Renal cortex interstitium (tissue), 11 donors: ENCODE results near the gene C1QBP. TPM values are rescaled to one million over a fixed set of nuclear protein-coding genes. Genes with fewer than 3 reads are reported as not detected.
"Not testable (repeated sequence)": the region's sequence is repeated elsewhere in the genome, so short reads cannot be mapped to it uniquely, and the experiment has no call there.

ENCODE experiments used
- DNase-seq, 11 donors: peaks; one replicate each; pipeline ENCODE4 v3.0.0-alpha.2; 2013; ENCODE audit warnings: low read depth in 9 of 11, low spot score in 4 of 11; ENCODE audit errors: extremely low read depth in 1 of 11
- polyA plus RNA-seq, 3 donors: library from polyadenylated mRNA; unstranded; fragments of 120-200 nt; gene quantifications; one replicate each; pipeline ENCODE4 v1.2.1, GENCODE V29; 2013; ENCODE audit not compliant: insufficient read length in 3 of 3

Gene C1QBP
- polyA plus RNA-seq, 3 donors, result 139 to 166 (median 157) TPM

DNA sequence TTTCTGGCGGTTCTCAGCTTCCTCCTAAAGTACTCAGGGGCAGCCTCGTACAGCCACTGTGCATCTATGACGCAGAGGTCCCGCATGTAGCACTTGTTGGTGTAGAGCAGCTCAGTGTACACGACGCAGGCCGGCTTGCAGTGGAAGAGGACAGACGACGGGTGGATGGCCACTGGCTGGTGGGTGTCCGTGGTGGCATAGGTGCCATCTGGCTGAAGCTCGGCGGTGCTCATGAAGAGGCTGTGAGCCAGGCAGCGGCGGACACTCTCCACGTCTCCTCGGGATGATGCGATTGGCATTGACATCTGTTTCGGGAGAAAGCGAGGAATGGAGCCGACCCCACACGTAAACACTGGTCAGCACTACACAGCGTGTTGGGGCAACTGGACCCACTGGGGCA, 5.3 kb upstream of the C1QBP start:
- DNase-seq, result no peak

DNA sequence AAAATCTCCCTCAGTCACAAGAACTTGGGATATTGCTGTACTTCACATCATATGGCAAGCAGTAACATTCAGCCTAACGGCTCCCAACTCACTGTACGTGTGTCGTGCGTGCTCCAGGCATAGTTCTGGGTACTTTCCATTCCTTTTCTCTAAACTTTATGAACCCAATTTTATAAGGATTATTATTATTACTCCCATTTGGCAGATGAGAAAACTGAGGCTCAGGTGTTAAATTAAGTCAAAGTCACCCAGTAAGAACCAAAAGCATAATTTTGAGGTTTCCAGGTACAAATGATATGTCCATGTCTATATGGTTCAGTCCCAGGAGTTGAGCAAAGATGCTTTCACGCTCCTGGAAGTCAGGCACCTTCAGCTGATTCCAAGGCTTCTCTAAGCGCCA, 4.8 kb upstream of the C1QBP start:
- DNase-seq, result no peak

DNA sequence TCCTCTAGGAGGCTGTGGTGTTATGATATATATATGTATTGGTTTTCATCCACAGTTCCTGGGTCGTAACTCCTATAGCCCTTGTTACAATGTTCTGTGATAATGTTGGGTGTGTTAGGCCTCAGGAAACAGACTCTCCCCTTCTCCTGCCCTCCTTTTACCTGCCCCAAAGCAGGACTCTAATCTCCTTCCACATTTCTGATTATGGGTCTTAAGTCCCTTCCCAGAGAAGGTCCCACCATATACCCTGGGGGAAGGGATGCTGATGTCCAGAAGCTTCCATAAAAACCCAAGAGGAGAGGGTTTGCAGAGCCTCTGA, 450 bp upstream of the C1QBP start:
- DNase-seq, result no peak

DNA sequence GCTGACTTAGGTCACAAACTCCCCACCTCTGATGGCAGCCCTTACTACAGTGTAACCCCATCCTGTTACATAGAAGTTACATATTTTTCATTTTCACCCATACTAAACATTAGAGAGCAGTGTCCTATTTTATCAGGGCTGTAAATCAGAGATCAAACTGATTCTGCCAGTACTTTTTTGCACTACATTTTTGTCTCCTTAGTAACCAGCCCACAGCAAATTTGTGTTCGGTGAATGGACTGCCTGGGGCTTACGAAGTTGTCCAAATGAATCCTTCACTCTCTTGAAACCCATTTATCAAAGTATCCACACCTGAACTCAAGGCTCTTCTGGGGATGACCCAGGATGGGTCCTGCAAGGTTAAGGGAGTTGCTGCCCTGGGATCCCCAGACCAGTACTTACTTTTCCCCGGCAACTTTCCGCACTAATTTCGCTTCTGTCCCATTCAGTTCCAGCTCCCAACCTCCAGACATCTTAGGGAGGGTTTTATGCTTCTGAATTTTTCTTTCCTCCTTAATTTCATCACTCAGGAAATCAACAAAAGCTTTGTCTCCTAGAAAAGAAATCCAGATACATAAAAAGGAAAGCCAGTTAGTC, 1.1 kb downstream of the C1QBP start:
- no peak for DNase-seq

DNA sequence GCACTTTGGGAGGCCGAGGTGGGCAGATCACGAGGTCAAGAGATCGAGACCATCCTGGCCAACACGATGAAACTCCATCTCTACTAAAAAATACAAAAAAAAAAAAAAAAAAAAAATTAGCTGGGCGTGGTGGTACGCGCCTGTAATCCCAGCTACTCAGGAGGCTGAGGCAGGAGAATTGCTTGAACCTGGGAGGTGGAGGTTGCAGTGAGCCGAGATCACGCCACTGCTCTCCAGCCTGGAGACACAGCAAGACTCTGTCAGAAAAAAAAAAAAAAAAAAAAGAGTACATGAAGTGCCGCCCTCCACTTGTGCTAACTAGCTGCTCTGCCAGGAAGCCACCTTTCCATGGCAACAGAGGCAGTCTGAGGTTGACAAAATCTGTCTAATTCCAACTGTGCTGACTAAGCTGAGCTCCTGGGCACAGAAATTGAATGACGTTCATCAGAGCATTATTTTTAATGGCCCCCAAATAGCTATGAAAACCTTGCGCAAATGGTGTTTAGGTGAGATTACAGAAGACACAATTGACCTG, 3.1 kb downstream of the C1QBP start:
- DNase-seq, result not testable (repeated sequence)

DNA sequence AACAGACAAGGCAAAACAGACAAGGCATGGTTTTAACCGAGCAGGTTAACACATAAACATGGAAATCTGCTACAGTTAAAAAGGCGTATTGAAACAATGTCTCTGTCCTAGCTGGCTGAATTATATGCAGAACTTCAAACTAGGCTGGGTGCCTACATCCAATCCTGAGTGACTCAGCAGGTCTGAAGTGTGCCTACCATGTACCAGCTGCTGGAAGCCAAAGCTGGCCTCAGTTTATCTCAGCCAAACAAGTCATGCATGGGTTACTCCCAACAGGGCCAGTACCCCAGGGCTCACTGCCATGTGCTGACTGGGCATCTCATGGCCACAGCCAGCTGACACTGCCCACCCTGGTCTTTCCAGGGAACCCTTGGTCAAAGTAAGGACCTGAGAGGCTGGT, 4.0 kb downstream of the C1QBP start:
- no peak for DNase-seq

DNA sequence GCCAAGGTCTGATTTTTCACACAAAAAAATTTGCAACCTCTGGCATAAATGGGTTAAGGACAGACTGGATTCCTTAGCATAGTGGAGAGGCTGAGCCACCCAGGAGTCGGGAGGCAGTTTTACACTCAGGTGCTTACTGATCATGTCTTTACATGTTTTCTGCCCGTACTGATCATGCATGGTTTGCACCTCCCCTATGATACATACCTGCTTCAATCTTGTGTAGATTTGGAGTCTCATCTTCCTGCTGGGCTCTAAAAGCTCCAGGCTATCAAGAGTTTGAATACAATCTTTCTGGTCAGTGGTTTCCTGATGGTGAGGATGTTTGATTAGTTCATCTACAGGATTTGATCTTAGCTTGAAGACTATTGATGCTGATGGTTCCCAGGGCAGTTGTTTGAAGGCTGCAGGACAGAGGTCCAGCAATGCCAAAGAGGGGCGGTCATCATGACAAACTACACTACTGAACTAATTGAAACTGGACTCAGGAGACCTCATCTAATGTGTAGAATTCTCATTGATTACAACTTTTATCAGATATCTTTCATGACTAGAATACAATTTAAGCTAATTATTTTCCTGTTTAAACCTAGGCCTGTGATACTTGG, 6.9 kb downstream of the C1QBP start:
- DNase-seq, result no peak

DNA sequence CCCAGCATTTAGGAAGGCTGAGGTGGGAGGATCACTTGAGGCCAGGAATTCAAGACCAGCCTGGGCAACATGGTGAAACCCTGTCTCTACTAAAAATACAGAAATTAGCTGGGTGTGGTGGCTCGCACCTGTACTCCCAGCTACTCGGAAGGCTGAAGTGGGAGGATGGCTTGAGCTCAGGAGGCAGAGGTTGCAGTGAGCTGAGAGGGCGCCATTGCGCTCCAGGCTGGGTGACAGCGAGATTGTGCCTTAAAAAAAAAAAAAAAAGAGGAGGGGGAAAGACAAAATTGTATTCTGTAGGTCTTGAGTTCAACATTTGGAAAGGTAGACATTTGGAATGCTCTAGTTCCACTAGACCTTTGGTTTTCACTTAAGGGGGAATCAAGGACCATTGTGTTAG, 7.7 kb downstream of the C1QBP start:
- not testable (repeated sequence) for DNase-seq

DNA sequence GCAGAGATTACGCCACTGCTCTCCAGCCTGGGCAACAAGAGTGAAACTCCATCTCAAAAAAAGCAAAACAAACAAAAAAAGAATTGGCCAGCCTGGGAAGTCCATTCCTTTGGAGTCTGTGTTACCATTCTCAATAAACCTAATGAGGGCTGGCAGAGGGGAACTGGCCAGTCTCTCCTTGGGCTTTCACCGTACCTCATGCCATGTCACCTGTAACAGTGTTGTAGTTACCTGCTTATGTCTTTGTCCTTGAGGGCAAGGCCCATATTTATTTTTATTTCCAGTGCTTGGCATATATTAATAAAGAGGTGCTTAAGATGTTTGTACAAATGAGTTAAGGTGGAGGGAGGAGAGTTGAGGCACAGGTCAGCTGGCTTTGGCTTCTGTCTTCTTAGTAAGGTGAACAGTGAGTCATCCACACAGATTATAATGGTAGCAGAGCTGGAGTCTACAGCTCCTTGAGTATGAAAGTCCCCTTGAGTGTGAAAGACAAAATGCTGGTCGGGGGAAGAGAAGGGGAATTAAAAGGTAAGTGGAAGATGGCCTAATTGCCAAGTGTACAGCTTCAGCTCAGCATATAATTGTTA, 8.4 kb downstream of the C1QBP start:
- DNase-seq, result no peak

DNA sequence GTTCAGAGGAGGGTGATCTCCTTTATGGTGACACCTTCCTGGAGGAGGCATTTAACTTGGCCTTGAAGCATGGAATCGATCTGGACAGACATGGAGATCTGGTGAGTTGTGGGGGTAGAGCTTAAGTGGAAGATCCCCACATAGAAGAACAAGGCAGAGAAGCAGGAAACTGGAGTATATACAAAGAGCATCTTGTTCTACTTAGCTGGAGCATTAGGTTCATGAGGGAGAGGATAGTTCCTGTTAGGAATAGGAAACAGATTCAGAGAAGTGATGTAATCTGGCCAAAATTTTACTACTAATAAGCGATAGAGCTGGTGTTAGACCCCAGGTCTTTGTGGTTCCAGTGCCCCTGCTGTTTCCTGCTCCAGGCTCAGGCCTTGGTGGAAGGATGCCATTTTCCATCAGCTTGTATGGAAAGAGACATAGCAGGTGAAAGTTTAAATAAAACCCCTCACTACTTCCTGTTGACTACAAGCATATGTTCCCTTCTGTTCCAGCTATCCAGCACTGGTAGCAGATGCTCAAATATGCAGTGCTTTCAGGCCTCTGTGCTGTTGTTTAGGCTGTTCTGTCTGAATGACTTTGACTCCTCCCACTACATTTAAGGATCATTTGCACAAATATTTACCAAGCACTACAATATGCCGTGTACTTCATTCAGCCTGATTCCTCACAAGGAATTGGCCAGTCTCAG, 9.6 kb downstream of the C1QBP start:
- no peak for DNase-seq

DNA sequence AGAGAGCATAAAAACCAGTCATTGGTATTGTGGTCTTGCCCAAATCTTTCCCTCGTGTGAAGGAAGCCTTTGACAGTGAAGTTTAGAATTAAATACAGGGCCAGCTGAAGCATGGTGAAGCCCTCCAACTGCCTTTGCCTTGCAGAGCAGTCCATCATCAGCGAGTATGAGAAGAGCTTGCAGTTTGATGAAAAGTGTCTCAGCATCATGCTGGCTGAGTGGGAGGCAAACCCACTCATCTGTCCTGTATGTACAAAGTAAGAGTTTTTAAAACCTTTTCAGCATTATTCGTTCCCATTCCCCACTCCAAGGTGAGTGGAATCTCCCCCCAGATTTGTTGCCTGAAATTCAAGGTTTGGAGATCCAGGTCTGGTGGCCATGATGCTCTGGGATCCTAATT, 13.1 kb downstream of the C1QBP start:
- no peak for DNase-seq

DNA sequence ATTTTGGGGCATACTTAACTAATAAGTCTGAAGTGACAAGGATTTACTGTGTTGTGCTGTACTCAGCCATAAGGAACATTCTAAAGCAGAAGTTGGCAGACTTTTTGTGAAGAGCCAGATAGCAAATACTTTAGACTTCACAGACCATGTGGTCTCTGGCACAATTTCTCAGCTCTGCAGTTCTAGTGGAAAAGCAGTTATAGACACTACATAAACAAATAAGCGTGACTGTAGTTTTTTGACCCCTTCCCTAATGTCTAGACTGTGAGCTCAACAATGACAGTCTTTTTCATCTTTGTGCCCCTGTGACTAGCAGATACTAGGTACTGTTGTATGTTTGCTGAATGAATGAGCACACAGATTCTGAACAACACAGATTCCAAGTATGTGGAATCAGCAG, 14.0 kb downstream of the C1QBP start:
- DNase-seq, result no peak

DNA sequence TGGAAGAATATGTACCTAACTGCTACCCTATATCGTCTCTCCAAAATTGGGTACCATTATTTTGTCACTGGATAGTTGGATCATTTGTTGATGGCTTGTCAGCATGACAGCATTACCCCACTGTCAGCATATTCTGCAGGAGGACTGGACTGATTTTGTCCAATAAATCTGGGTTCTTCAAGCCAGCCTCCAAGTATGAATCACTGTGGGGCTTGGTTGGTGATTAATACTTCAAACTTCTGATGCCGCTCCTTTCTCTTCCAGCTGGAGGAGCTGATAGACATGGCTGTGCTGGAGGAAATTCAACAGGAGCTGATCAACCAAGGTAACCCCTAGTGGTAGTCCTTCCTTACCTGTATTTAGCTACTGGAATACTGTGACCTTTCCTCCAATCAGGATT, 16.4 kb downstream of the C1QBP start:
- no peak for DNase-seq

DNA sequence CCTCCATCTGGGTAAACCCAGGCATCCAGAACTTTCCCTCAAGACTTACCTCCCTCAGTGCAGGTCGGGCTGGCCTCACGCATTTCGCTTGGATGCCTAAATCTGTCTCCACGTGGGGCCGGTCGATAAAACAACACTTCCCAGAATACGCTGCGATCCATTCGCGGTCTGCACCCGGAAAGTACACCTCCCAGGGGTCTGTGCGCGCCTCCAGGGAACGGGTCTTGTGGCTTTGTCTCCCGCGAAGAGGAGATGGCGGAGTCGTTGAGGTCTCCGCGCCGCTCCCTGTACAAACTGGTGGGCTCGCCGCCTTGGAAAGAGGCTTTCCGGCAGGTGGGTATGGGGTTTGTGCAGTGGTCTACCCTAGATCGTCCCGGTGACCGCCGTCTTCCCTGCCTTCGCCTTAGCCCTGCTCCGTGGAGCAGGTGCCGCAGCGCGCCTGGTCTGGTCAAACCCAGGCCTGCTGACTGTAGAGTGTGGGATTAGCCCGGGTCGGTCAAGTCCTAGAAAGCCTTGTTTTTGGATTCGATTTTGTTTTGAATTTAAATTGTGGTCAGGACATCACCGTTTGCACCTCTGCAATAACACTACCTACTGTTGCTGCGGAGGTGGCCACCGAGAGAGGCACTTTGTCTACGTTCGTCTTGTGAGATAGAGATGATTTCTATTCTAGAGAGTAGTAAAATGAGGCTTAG, 18.8 kb downstream of the C1QBP start, which contains the start of gene RPAIN:
Gene RPAIN (plus strand): TSS at position 224 of the 695 bp plus-strand sequence. CDS start 29 bp downstream, at position 253.
- peak in 9 of 11 donors; percentile 30 to 90 (median 82) for DNase-seq

DNA sequence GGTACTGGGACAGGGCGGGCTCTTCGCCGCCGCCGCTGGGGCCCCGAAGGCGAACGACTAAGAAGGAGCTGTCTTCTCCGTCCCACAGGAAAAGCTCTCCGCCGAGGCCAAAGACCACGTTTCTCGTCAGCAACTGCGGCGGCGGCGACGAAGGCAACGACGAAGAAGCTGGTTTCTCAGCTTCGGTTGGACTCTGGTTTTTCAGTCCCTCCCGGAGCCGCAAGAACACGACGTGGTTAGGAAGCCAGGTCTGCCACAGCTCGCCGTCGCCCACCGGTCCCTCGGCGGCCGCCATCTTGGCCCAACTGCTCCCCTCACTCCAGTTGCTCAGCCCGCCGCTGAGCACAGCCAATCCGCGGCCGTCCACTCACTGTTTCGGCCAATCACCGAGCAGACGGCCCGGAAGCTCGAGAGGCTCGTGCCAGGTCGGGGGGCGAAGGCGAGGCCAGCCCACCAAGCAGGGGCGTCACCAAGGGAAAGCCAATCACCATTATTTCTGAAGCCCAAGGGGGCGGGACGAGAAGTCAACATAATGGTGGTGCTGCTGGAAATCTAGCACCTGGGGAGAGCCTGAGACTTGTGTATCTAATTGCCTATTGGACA, 19.5 kb downstream of the C1QBP start, which contains the start of gene NUP88:
Gene NUP88 (minus strand): TSS at position 307 of the 603 bp plus-strand sequence. CDS start 12 bp downstream, at position 295.
- DNase-seq, result peak; percentile 93 to 99 (median 96)

DNA sequence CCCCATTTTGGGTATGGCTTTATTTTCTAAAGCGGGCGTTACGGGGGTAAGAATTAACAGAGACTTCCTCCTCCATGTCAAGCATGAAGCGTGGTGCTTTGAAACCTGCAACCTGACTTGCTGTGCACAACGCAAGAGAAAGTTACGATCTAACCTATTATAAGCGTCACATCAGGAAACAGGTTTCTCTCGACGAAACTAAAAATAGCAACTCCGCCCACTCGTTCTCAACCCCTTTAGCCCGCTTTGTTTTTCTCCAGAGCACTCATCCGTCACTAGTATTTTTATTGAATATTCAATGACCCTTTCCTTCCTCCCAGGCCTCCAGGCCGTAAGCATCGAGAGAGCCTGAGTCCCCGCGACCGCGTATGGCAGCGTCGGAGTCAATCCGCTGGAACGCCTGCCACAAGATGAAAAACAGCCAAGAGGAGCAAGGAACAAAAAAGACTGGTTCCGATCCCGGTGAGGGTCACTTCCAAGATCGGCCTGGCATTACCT, 20.0 kb downstream of the C1QBP start:
- DNase-seq, result peak in 10 of 11 donors; percentile 37 to 70 (median 49)

DNA sequence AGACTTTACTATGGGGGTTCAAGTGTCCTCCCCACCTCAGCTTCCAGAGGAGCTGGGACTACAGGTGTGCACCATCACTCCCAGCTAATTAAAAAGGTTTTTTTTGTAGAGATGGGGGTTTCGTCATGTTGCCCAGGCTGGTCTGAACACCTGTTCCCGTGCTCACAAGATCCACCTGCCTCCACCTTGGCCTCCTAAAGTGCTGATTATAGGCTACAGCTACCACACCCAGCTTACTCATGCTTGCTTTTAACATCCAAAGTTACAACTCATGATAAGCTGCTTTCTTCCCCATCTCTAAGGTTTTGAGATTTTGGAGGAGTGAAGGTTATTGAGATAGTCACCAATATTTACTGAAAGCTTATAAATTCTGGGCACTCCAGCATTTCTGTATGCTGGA, 22.1 kb downstream of the C1QBP start:
- DNase-seq, result no peak

DNA sequence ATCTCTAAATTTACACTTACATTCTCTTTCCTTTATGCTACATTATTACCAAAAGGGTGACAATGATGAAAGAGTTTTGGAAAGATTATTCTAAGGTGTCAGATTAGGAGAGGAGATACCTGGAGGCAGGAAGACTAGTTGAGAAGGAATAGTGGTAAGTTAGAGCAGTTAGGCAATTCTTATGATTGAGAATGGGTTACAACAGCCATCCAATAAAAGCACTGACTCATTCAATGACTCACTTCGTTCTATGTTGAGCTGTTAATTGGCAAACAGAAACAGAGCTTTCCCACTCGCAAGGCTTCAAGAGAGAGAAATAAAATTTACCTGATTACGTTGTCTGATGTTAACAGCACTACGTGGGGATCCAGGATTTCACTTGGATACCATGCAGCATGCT, 25.3 kb downstream of the C1QBP start:
- no peak for DNase-seq
